ENCODE results near the gene SERPINB8.

The SERPINB8 gene

GRCh38 chr18:63965716-63966330, 4.1 kb upstream of the SERPINB8 start:
- DNase-seq (ENCODE audit: low read depth) = no peak

DNA sequence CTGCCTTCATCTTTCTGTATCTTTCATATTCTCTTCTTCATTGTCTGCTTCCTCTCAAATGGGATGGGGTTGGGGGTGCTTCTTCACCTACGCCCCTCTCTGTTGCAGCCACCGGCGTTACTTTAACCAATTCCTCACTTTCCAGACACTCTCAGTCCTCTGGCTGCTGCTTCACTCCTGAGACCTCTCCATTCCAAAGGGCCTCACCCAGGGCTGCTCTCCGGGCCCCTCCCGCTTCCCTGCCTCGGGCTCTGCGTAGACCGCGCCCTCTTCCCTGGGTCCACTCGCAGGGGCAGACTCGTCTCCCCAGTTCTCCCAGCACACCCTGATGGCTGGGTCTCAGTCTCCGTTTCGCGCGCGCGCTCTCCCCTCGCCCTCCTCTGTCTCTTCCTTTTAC, 926 bp downstream of the SERPINB8 start:
- no peak for DNase-seq (ENCODE audit: low read depth)

- DNase-seq (ENCODE audit: low read depth) = no peak
Observed at GRCh38 chr18:63971320-63972001, 1.6 kb downstream of the SERPINB8 start.

DNA sequence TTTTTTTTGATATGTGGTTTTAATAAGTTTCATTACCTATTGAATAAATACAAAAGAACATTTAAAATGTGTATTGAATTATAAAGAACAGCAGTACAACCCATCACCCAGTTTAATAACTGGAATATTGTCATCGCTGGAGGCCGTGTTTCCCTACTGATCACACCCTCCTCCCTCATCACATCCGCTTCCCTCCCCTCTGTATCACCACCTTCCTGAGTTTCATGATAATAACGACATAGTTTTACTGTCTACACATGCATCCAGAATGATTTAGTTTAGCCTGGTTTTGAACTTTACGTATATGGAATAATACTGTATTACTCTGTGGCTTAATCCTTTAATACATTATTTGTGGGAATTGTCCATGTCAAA, 2.1 kb downstream of the SERPINB8 start:
- no peak for DNase-seq (ENCODE audit: low read depth)

DNA sequence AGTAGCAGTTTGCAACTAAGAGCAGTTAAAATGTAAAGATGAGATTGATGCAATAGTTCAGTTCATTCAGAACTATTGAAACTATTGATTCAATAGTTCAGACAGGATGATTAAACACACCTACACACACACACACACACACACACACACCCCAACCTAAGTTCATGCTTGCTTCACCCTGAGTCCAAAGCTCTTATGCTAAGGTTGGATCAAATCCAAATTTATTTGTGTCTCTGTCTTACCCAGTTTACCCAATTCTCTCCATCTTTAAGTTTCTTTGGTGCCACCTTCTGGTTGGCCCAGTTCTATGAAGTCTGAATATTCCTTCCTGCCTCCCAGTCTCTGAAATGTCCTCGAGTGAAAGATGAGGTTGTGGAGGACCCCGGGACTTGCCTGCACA, 5.1 kb downstream of the SERPINB8 start:
- no peak for DNase-seq (ENCODE audit: low read depth)

- DNase-seq (ENCODE audit: low read depth) = no peak
Observed at GRCh38 chr18:63975628-63976027, 5.7 kb downstream of the SERPINB8 start.

- DNase-seq (ENCODE audit: low read depth) = no peak
Observed at GRCh38 chr18:63977040-63977439, 7.2 kb downstream of the SERPINB8 start.

GRCh38 chr18:63979409-63979920, 9.6 kb downstream of the SERPINB8 start:
- DNase-seq (ENCODE audit: low read depth) = no peak

- no peak for DNase-seq (ENCODE audit: low read depth)
Observed at GRCh38 chr18:63980027-63980426, 10.1 kb downstream of the SERPINB8 start.

DNA sequence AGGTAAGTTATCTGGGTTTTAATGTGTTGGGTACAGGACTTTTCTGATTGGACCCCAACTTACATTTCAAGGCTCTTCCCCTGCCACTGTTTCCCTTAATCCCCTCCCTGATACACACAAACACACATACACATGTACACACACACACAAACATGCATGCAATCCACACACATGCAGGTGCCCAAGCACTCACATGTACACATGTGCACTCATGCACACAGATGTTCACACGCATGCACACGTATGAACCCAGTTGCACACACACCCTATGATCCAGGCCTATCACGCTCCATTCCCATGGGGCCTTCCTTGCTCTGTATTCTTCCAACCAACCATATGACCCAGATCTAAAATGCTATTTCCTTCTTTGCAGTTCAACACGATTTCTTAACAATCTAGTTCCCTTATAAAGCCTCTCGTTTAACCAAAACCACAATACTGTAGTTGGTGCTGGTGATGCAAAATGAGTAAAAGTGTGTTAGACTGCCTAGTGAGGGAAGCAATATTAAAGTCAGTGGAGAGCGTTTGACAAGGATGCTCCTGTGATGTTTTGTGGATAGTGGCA, 11.1 kb downstream of the SERPINB8 start:
- no peak for DNase-seq (ENCODE audit: low read depth)

GRCh38 chr18:63981719-63982118, 11.8 kb downstream of the SERPINB8 start:
- DNase-seq (ENCODE audit: low read depth) = no peak

DNA sequence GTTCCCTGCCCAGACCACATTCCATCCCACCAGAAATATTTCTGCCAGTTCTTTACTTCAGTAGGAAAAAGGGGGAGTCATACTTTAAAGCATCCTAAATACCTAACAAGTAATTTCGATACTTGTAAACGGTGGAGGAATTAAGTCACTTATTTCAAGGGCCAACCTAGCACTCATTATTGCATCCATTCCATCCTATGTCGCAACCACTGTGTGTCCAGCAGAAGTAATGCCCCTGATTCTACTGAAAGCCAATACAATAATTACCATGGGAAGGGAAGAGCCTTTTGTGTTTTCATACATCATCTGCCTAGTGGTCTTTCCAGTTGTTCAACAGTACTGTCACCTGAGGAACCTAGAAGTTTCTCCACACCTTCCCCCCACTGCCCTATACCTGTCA, 12.5 kb downstream of the SERPINB8 start:
- no peak for DNase-seq (ENCODE audit: low read depth)

DNA sequence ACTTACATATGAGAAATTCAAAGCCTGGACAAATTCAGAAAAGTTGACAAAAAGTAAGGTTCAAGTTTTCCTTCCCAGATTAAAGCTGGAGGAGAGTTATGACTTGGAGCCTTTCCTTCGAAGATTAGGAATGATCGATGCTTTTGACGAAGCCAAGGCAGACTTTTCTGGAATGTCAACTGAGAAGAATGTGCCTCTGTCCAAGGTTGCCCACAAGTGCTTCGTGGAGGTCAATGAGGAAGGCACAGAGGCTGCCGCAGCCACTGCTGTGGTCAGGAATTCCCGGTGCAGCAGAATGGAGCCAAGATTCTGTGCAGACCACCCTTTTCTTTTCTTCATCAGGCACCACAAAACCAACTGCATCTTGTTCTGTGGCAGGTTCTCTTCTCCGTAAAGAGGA, 17.0 kb downstream of the SERPINB8 start:
- DNase-seq (ENCODE audit: low read depth) = no peak

GRCh38 chr18:63987743-63988142, 17.9 kb downstream of the SERPINB8 start:
- DNase-seq (ENCODE audit: low read depth) = no peak

DNA sequence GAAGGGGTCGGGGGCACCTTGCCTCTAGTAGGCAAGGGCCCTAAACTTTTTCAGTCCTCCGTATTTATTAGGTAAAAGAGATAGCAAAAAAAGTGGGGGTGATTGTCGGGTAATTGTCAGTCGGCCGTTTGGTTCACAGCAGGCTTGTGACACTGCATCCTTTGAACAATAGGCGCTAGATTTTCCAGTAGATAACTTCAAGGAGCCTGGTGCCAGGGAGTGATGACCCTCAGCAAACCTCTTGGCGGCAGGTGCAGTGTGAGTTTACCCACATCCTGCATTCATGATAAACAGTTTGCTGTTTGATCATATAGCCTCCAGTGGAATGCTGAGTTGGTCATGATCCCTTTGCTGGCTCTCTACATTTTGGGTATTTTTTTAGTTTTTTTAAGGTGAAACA, 22.9 kb downstream of the SERPINB8 start:
- DNase-seq (ENCODE audit: low read depth) = no peak

DNA sequence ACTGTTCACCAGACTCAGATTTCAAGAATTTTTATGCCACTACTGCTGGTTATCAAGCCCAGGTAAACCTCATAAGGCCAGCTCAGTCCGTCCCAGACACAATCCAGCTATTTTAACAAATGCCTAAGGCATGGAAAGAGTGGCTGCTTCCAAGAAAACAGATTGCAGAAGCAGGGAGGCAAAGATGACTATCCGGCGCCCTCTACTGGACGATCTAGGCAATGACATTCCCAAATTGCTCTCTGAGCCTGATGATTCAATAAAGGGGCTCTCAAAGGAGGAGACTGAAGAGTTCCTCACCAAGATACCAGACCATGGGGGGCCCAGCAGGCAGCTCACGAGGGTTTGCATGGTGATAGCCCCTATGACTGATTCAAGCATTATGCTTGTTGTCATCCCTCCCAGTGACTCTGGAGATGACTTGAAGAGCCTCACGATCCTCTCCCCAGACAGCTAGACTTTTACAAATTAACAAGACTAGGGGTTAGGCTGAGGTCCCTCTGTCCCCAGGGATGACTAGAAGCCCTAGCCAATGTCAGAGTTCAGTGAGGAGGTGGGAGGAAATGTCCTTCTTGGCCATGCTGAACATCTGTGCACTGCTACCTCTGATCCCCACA, 25.0 kb downstream of the SERPINB8 start:
- peak; percentile 22 for DNase-seq (ENCODE audit: low read depth)

DNA sequence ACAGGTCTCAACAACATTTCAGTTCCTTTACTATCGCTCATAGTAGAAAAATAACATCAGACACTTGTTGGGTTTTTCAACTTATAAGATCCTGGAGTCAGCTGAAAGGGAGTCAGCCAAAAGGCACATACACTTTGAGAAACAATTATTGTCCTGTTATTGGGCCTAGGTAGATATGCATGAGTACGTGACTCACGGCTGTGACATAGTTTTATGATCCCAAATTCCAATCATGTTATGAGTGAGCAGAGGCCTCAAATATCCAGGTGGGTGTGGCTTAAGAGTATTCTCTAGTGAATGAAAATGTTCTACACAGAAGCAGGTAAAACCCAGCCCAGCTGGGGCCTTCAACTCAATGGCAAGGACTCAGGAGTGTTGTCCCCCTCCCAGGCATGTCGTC, 27.2 kb downstream of the SERPINB8 start:
- no peak for DNase-seq (ENCODE audit: low read depth)

DNA sequence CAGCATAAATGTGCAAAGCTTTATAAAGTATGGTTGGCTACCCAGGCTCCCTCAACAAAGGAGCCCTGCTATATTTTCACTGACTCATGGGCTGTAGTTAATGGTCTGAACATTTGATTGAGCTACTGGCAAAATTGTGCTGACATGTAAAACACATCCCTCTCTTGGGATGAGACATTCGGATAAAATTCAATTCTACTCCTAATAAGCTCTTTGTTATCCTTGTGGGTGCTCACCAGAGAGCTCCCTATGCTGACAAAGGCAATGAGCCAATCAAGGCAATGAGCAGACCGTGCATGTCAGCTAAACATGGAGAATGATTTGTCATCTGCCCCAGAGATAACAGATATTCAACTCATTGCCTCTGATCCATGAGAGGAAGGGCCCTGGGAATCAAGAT, 27.7 kb downstream of the SERPINB8 start:
- DNase-seq (ENCODE audit: low read depth) = no peak

GRCh38 chr18:63999871-64000270, 30.0 kb downstream of the SERPINB8 start:
- DNase-seq (ENCODE audit: low read depth) = no peak

- no peak for DNase-seq (ENCODE audit: low read depth)
Observed at GRCh38 chr18:64002581-64002980, 32.7 kb downstream of the SERPINB8 start.

DNA sequence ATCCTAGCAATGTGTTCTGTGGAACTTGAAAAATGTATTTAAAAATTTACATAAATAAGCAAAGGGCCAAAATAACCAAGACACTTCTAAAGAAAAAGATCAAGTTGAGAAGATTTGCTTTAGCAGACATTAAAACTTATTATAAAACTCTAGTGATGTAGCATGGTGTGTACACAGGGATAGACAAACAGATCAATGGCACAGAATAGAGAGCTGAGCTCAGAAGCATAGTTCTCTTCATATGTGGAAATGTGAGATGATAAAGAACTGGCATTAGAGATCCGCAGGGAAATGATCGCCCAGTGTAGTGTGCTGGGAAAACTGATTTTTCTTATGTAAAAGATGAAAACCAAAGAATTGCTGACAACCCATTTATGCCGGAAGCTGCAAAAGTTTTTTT, 39.4 kb downstream of the SERPINB8 start:
- DNase-seq (ENCODE audit: low read depth) = no peak

GRCh38 chr18:64011513-64011912, 41.6 kb downstream of the SERPINB8 start:
- no peak for DNase-seq (ENCODE audit: low read depth)

DNA sequence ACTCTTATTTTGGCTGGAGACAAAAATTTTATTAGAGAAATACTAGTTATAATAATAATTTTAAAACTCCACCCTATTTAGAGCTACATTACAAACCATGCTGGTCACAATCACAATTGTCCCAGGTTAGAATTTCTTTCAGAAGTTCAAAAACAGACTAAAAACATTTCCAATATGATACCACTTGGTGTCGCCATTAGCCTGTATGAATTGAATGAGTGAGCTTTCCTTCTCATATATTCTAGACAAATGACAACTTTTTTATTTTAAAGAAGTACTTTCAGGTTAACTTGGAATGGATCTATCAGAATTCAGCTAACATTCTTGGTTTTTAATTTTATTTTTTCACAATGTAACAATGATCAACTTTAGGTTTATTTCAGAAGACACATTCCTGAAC, 48.0 kb downstream of the SERPINB8 start:
- DNase-seq (ENCODE audit: low read depth) = no peak

Measured in activated T-cell treated with anti-CD3 and anti-CD28 coated beads for 48 hours (primary cell).